Measurements from ENCODE around the gene HEY2. TPM values are rescaled to one million over a fixed set of nuclear protein-coding genes. Genes with fewer than 3 reads are reported as not detected.

Gene HEY2
- total and polyA plus RNA-seq, 10 of the 15 experiments (the other 5 are each of a cell fraction or from before 2014, with no cell fraction given) = 0.01 to 0.32 (median 0.08) TPM; not detected in 4

DNA sequence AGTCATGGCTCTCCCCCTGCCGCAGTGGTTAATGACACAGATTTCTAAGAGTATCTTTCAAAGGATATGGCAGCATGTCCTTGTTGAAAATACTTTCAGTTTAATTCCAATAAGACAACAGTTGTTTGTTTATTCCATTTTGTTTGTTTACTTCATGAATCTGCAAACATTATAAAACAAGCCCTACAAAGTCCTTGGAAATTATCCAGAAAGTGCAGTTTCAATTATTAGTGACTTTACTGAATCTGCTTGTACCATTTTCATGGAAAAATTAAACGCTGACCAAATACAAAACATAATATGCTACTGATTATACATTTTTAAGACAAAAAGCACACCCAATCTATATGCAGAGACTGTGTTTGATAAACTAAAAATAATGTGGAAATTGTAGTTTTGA, 3.3 kb downstream of the HEY2 start (continued):
- TF ChIP-seq BHLHE40 (IDR thresholded peaks at IDR 0.05; ENCODE audit: borderline replicate concordance in 1 of 2, low read depth in 2 of 2, low read length in 1 of 2) = no peak
- TF ChIP-seq HDGF (IDR thresholded peaks at IDR 0.05) = no peak
- no peak for TF ChIP-seq NR2F1 (conservative IDR thresholded peaks at IDR 0.05)
- TF ChIP-seq KDM1A (IDR thresholded peaks at IDR 0.05; ENCODE audit: borderline replicate concordance) = no peak
- no peak for TF ChIP-seq SUPT20H (IDR thresholded peaks at IDR 0.05; ENCODE audit: borderline replicate concordance, control insufficient read depth, low read depth, low read length)
- no peak for TF ChIP-seq ASH2L (IDR thresholded peaks at IDR 0.05; ENCODE audit: borderline replicate concordance, low read depth)
- TF ChIP-seq SP1 (IDR thresholded peaks at IDR 0.05; ENCODE audit: low read depth, low read length) = no peak
- TF ChIP-seq BACH1 (IDR thresholded peaks at IDR 0.05; ENCODE audit: borderline replicate concordance) = no peak
- TF ChIP-seq BMI1 (IDR thresholded peaks at IDR 0.05; ENCODE audit: borderline replicate concordance) = no peak

DNA sequence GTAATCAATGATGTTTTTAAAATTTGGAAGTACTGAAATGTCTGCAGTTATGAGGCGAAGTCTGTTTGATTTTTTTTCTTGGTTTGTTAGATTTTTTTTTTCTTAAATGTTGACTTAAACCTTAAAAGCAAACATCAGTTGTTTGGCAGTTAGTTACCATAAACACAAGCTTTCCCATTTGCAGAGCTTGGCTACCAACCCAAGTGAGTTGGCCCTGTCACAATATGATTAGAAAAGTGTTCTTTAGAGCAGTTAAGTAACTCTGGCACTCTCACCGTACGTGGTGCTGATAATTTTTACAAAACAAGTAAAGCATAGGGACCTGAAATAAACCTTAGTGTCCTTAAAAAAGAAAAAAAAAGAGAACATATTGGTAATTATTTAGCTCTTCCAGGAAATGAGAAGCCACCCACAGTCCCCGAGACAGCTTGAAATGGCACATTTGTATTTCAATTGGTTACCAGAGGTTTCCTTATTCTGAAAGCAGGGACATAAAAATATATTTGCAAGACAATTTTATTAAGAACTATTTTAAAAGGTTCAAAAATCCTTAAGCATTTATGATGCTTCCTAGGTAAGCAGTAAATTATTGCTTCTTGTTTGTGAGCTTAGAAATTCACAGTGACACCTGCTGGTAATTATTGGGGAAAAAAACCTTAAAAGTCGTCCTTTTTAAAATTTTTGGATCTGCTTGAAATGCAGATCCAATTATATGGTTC, 3.9 kb downstream of the HEY2 start:
- 18% methylated on average over 5 of the region's 5 CpGs for WGBS (ENCODE audit: insufficient coverage, insufficient replicate concordance, low lambda C conversion rate, missing lambda C conversion rate)
- H3K36me3 ChIP-seq (ENCODE audit: control insufficient read depth in 2 of 2, insufficient read depth in 2 of 2, low read length in 1 of 2) = no peaks in the 10 kb centered on the region
- no peak overlapping the region for H3K9ac ChIP-seq (ENCODE audit: control insufficient read depth, insufficient read depth, low read length)
- ChIA-PET CTCF (interaction anchor here (0.7 to 10.9 kb wide), 39 partner anchors 8 to 561 kb away, joined by 3 to 306 read pairs (median 4); partner anchors contain the start of gene HDDC2), POLR2A (no interaction called here), SMC1A (ENCODE audit: uncharacterized antibody, unreplicated experiment) (interaction anchor here (0.6 to 5.5 kb wide), 29 partner anchors 9 to 454 kb away, joined by 3 to 128 read pairs (median 3); partner anchors contain the start of gene HDDC2), RAD21 (ENCODE audit: unreplicated experiment) (interaction anchor here (0.6 to 10.1 kb wide), 17 partner anchors 8 to 561 kb away, joined by 3 to 134 read pairs (median 3); no protein-coding TSS in a partner anchor)
- H3K9me3 ChIP-seq (replicated peaks; ENCODE audit: control insufficient read depth, insufficient read depth, low read length) = no peaks in the 10 kb centered on the region
- in situ Hi-C loops (cut with MboI) (loop anchor here (25.0 kb wide), 3 partner anchors 591 to 1359 kb away; partner anchors contain the start of genes RSPO3 and TPD52L1), intact Hi-C loops (cut with micrococcal nuclease; ENCODE audit: unreplicated experiment) (loop anchor here (1.0 kb wide), 2 partner anchors 241 to 439 kb away; no protein-coding TSS in a partner anchor)
- no peak overlapping the region for H2AFZ ChIP-seq (ENCODE audit: control insufficient read depth, low read depth, low read length)
- H3K79me2 ChIP-seq (ENCODE audit: control insufficient read depth, insufficient read depth, low read length) = no peaks in the 10 kb centered on the region
- no peak overlapping the region for H3K4me3 ChIP-seq
- TF ChIP-seq, protein P1, sequence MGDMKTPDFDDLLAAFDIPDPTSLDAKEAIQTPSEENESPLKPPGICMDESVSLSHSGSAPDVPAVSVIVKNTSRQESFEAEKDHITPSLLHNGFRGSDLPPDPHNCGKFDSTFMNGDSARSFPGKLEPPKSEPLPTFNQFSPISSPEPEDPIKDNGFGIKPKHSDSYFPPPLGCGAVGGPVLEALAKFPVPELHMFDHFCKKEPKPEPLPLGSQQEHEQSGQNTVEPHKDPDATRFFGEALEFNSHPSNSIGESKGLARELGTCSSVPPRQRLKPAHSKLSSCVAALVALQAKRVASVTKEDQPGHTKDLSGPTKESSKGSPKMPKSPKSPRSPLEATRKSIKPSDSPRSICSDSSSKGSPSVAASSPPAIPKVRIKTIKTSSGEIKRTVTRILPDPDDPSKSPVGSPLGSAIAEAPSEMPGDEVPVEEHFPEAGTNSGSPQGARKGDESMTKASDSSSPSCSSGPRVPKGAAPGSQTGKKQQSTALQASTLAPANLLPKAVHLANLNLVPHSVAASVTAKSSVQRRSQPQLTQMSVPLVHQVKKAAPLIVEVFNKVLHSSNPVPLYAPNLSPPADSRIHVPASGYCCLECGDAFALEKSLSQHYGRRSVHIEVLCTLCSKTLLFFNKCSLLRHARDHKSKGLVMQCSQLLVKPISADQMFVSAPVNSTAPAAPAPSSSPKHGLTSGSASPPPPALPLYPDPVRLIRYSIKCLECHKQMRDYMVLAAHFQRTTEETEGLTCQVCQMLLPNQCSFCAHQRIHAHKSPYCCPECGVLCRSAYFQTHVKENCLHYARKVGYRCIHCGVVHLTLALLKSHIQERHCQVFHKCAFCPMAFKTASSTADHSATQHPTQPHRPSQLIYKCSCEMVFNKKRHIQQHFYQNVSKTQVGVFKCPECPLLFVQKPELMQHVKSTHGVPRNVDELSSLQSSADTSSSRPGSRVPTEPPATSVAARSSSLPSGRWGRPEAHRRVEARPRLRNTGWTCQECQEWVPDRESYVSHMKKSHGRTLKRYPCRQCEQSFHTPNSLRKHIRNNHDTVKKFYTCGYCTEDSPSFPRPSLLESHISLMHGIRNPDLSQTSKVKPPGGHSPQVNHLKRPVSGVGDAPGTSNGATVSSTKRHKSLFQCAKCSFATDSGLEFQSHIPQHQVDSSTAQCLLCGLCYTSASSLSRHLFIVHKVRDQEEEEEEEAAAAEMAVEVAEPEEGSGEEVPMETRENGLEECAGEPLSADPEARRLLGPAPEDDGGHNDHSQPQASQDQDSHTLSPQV (IDR thresholded peaks at IDR 0.05) = no peak
- TF ChIP-seq RAD21 (IDR thresholded peaks at IDR 0.05; ENCODE audit: insufficient read depth, low read depth, low read length) = peak; percentile 74
- peak; percentile 75; the same call in 1 of the 2 replicates for TF ChIP-seq SMC3 (IDR thresholded peaks at IDR 0.05; ENCODE audit: borderline replicate concordance, low read length)
- TF ChIP-seq, protein P2, sequence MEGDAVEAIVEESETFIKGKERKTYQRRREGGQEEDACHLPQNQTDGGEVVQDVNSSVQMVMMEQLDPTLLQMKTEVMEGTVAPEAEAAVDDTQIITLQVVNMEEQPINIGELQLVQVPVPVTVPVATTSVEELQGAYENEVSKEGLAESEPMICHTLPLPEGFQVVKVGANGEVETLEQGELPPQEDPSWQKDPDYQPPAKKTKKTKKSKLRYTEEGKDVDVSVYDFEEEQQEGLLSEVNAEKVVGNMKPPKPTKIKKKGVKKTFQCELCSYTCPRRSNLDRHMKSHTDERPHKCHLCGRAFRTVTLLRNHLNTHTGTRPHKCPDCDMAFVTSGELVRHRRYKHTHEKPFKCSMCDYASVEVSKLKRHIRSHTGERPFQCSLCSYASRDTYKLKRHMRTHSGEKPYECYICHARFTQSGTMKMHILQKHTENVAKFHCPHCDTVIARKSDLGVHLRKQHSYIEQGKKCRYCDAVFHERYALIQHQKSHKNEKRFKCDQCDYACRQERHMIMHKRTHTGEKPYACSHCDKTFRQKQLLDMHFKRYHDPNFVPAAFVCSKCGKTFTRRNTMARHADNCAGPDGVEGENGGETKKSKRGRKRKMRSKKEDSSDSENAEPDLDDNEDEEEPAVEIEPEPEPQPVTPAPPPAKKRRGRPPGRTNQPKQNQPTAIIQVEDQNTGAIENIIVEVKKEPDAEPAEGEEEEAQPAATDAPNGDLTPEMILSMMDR (IDR thresholded peaks at IDR 0.05 in 2 of 3, conservative IDR thresholded peaks at IDR 0.05 in 1 of 3; ENCODE audit: control insufficient read depth in 2 of 3, extremely low read depth in 1 of 3, insufficient read depth in 1 of 3, low read depth in 3 of 3, low read length in 3 of 3) = peak; percentile 30 to 54 (median 36); a peak in 5 of 6 replicates
- no peak for TF ChIP-seq BRCA1 (IDR thresholded peaks at IDR 0.05; ENCODE audit: low read depth, low read length)
- DNase-seq (ENCODE audit: low read depth, low spot score) = no peak
- no peak overlapping the region for H3K4me2 ChIP-seq (ENCODE audit: control insufficient read depth, insufficient read depth)
- FAIRE-seq = peak; percentile 68
- H4K20me1 ChIP-seq (ENCODE audit: control insufficient read depth, insufficient read depth) = no peaks in the 10 kb centered on the region
- H3K27ac ChIP-seq (ENCODE audit: control insufficient read depth, insufficient read depth) = no peak overlapping the region
- H3K4me1 ChIP-seq (ENCODE audit: control insufficient read depth, insufficient read depth, low read length) = peaks cover 6% of the 10 kb centered on the region
- peaks cover 5 to 6% of the 10 kb centered on the region in 2 experiments; a peak in 3 of 4 replicates for H3K27me3 ChIP-seq (replicated peaks in 1 of 2; ENCODE audit: control insufficient read depth in 2 of 2, insufficient read depth in 2 of 2, low read length in 1 of 2)
- ATAC-seq = no peak
- BruUV-seq (replicated peaks) = no TSS peak
